WTC11 (cell line): Measurements from ENCODE around the gene UCHL5. TPM values are rescaled to one million over a fixed set of nuclear protein-coding genes. Genes with fewer than 3 reads are reported as not detected.
"Not testable (repeated sequence)": the region's sequence is repeated elsewhere in the genome, so short reads cannot be mapped to it uniquely, and the experiment has no call there.

Source experiments
- ATAC-seq: fragments of 200-7000 bp; cut with Tn5 transposase; 2 replicates; pipeline ENCODE4 v1.10.0; 2021; ENCODE audit warnings: mild to moderate bottlenecking, moderate library complexity
- CTCF ChIA-PET: fragments of 300-600 bp; sonication (Branson Sonifier 250); formaldehyde crosslinking; loops from one replicate; lab custom pipeline; 2021; ENCODE audit warnings: antibody characterized with exemption; lab: Charles Lee
- POLR2A ChIA-PET: fragments of 350-600 bp; sonication (Branson Sonifier 250); formaldehyde crosslinking; loops from one replicate; lab custom pipeline; 2021; ENCODE audit warnings: antibody characterized with exemption; lab: Charles Lee
- DNase-seq: peaks from one replicate; pipeline ENCODE4 v3.0.0; 2021; ENCODE audit warnings: low spot score
- H3K27ac Mint-ChIP-seq: 2 replicates; pipeline ENCODE4 v1.8.0; 2021; ENCODE audit warnings: mixed read lengths
- H3K27me3 Mint-ChIP-seq: 2 replicates; pipeline ENCODE4 v1.8.0; 2021; ENCODE audit warnings: low read depth, mild to moderate bottlenecking, moderate library complexity, mixed read lengths
- H3K36me3 Mint-ChIP-seq: 2 replicates; pipeline ENCODE4 v1.8.0; 2021; ENCODE audit warnings: mixed read lengths
- H3K4me1 Mint-ChIP-seq: 2 replicates; pipeline ENCODE4 v1.8.0; 2022; ENCODE audit warnings: mixed read lengths
- H3K4me3 Mint-ChIP-seq: 2 replicates; pipeline ENCODE4 v1.8.0; 2021; ENCODE audit warnings: mild to moderate bottlenecking, moderate library complexity, mixed read lengths
- H3K9me3 Mint-ChIP-seq: 2 replicates; pipeline ENCODE4 v1.8.0; 2021; ENCODE audit warnings: mixed read lengths
- AFF4 ChIP-seq: sonication (generic); formaldehyde crosslinking; IDR thresholded peaks from 2 replicates; pipeline ENCODE4 v1.8.1; 2023; ENCODE audit warnings: mild to moderate bottlenecking, missing genetic modification reagents, borderline replicate concordance
- CDX4 ChIP-seq: fragments of 250-450 bp; sonication (Bioruptor Pico); IDR thresholded peaks from 2 replicates; pipeline ENCODE4 v1.9.0; 2021; ENCODE audit warnings: moderate library complexity, mild to moderate bottlenecking, inconsistent platforms, borderline replicate concordance
- CREM ChIP-seq: sonication (generic); formaldehyde crosslinking; IDR thresholded peaks from 2 replicates; pipeline ENCODE4 v1.8.1; 2022; ENCODE audit warnings: mild to moderate bottlenecking, missing genetic modification reagents, moderate library complexity
- GABPB1 ChIP-seq: sonication (generic); formaldehyde crosslinking; IDR thresholded peaks from 2 replicates; pipeline ENCODE4 v1.8.1; 2023; ENCODE audit warnings: mild to moderate bottlenecking, missing genetic modification reagents
- IRF2 ChIP-seq: sonication (generic); formaldehyde crosslinking; IDR thresholded peaks from 2 replicates; pipeline ENCODE4 v1.8.0; 2022; ENCODE audit warnings: low read depth, missing genetic modification reagents, borderline replicate concordance
- KAT7 ChIP-seq: sonication (generic); formaldehyde crosslinking; IDR thresholded peaks from 2 replicates; pipeline ENCODE4 v1.8.1; 2023; ENCODE audit warnings: missing genetic modification reagents, mild to moderate bottlenecking, borderline replicate concordance
- MLX ChIP-seq: sonication (generic); formaldehyde crosslinking; IDR thresholded peaks from 2 replicates; pipeline ENCODE4 v1.8.1; 2023; ENCODE audit warnings: mild to moderate bottlenecking, missing genetic modification reagents, moderate library complexity
- MYBL2 ChIP-seq: sonication (generic); formaldehyde crosslinking; IDR thresholded peaks from 2 replicates; pipeline ENCODE4 v1.8.1; 2023; ENCODE audit warnings: mild to moderate bottlenecking, moderate library complexity, missing genetic modification reagents
- STAT6 ChIP-seq: sonication (generic); formaldehyde crosslinking; conservative IDR thresholded peaks from 2 replicates; pipeline ENCODE4 v1.8.1; 2023; ENCODE audit warnings: mild to moderate bottlenecking, low read depth, missing genetic modification reagents, moderate library complexity
- USF2 ChIP-seq: sonication (generic); formaldehyde crosslinking; IDR thresholded peaks from 2 replicates; pipeline ENCODE4 v1.8.1; 2023; ENCODE audit warnings: mild to moderate bottlenecking, missing genetic modification reagents, moderate library complexity
- ZNF671 ChIP-seq: fragments of 250-450 bp; sonication (Bioruptor Pico); IDR thresholded peaks from 2 replicates; pipeline ENCODE4 v1.8.0; 2021; ENCODE audit warnings: mild to moderate bottlenecking
- ZSCAN18 ChIP-seq: fragments of 250-450 bp; sonication (Bioruptor Pico); IDR thresholded peaks from 2 replicates; pipeline ENCODE4 v2.1.2; 2022; ENCODE audit warnings: mild to moderate bottlenecking, moderate library complexity
- total RNA-seq: library from RNA; stranded (reverse); gene quantifications from 3 replicates; pipeline ENCODE4 v1.2.3, GENCODE V29; 2021

UCHL5 gene
- total RNA-seq, 1 experiment from 2014 or later, result 41.5 TPM

- CTCF ChIA-PET, result no interaction called here
- ATAC-seq, result no peak
Measured at GRCh38 chr1:192980856-192981255, 78.3 kb downstream of the UCHL5 start.

GRCh38 chr1:192980334-192980733 lies 78.8 kb downstream of the UCHL5 start:
- CTCF ChIA-PET, H3K4me3 Mint-ChIP-seq, DNase-seq, H3K27ac Mint-ChIP-seq, H3K27me3 Mint-ChIP-seq, POLR2A ChIA-PET, ATAC-seq: not testable (repeated sequence)
- peaks cover 25% of the 10 kb centered on the region for H3K36me3 Mint-ChIP-seq
- peaks cover 37% of the 10 kb centered on the region for H3K4me1 Mint-ChIP-seq
- H3K9me3 Mint-ChIP-seq, result peaks cover 35% of the 10 kb centered on the region

More at GRCh38 chr1:192980856-192981255, 78.3 kb downstream of the UCHL5 start:
- POLR2A ChIA-PET, result no interaction called here
- Mint-ChIP-seq H3K27ac (no peak overlapping the region), H3K4me3 (no peak overlapping the region), H3K9me3 (peaks cover 35% of the 10 kb centered on the region), H3K36me3 (peaks cover 25% of the 10 kb centered on the region), H3K4me1 (peaks cover 37% of the 10 kb centered on the region)
- DNase-seq, result no peak
- no peak for TF ChIP-seq USF2
- no peak for TF ChIP-seq ZSCAN18
- no peak for TF ChIP-seq KAT7 (CRISPR knock-in tag)
- TF ChIP-seq CDX4 (CRISPR knock-in tag), result no peak
- TF ChIP-seq GABPB1 (CRISPR knock-in tag), result no peak
- TF ChIP-seq STAT6 (CRISPR knock-in tag), result no peak
- TF ChIP-seq, all 79 proteins: peak for 0
- H3K27me3 Mint-ChIP-seq, result peaks cover 2% of the 10 kb centered on the region; the same call in 1 of the 2 replicates

GRCh38 chr1:192979542-192979941 lies 79.6 kb downstream of the UCHL5 start:
- ATAC-seq (no peak), DNase-seq (no peak)
- ChIA-PET POLR2A (no interaction called here), CTCF (no interaction called here)
- Mint-ChIP-seq H3K4me1 (peaks cover 37% of the 10 kb centered on the region), H3K27ac (no peak overlapping the region), H3K36me3 (peaks cover 25% of the 10 kb centered on the region), H3K4me3 (no peak overlapping the region), H3K27me3 (peaks cover 2% of the 10 kb centered on the region; the same call in 1 of the 2 replicates), H3K9me3 (peaks cover 35% of the 10 kb centered on the region)
- no peak for TF ChIP-seq ZSCAN18
- TF ChIP-seq AFF4, result no peak
- TF ChIP-seq MLX (CRISPR knock-in tag), result no peak
- TF ChIP-seq IRF2 (CRISPR knock-in tag), result no peak
- TF ChIP-seq CDX4 (CRISPR knock-in tag), result no peak
- no peak for TF ChIP-seq MYBL2 (CRISPR knock-in tag)
- no peak for TF ChIP-seq ZNF671 (CRISPR knock-in tag)
- TF ChIP-seq CREM (CRISPR knock-in tag), result no peak
- no peak for TF ChIP-seq STAT6 (CRISPR knock-in tag)
